DMS53 treated with DMSO at 0.1 percent for 48 hours (cell line): ENCODE measurements around the gene SCARB2.
"Not testable (repeated sequence)": the region's sequence is repeated elsewhere in the genome, so short reads cannot be mapped to it uniquely, and the experiment has no call there.

Source experiments
- DNase-seq: peaks from one replicate; lab custom pipeline; 2025; ENCODE audit not compliant: unreplicated experiment; lab: John Stamatoyannopoulos, UW

The SCARB2 gene, protein sequence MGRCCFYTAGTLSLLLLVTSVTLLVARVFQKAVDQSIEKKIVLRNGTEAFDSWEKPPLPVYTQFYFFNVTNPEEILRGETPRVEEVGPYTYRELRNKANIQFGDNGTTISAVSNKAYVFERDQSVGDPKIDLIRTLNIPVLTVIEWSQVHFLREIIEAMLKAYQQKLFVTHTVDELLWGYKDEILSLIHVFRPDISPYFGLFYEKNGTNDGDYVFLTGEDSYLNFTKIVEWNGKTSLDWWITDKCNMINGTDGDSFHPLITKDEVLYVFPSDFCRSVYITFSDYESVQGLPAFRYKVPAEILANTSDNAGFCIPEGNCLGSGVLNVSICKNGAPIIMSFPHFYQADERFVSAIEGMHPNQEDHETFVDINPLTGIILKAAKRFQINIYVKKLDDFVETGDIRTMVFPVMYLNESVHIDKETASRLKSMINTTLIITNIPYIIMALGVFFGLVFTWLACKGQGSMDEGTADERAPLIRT

DNA sequence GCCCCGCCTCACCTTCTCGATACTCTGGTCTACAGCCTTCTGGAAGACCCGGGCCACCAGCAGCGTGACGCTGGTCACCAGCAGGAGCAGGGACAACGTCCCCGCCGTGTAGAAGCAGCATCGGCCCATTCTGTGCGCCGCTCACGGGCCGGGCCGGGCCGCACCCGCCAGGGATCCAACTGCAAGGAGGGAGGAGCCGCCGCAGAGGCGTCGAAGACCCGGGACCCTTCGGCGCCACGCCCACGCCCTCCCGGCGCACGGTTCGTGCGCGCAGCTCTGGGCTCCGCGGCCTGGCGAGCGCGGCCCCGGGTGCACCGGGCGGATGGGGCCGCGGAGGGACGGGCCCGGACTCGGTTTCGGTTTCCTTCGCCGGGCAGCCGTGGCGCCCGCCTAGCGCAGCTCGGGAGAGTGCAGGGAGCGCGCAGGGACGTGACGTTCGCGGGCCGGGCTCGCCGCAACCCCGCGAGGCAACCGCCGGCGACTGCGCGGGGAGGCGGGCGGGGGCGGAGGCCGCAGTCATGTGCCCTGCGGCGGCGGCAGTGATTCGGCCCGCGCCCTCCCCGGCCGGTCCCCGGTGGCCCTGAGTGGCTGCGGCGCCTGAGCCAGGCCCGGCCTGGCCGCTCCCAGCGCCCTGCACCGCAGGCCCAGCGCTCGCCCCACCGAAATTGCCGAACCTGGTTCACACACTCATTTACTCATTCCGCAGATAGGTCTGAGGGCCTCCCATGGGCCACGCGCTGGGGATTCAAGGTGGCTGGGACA, at the start of gene SCARB2:
SCARB2 (minus strand) TSS at position 410 of the 762 bp plus-strand sequence; CDS start at position 129, 281 bp downstream.
- peak; percentile 72 for DNase-seq

DNA sequence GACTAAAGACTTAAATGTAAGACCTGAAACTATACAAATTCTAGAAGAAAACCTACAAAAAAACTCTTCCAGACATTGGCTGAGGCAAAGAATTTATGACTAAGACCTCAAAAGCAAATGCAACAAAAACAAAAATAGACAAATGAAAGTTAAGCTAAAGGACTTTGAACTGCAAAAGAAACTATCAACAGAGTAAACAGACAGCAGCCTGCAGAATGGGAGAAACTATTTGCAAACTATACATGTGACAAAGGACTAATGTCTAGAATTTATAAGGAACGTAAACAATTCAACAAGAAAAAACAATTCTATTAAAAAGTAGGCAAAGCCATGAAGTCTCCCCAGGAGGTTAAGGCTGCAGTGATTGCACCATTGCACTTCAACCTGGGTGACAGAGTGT, 46.9 kb upstream of the SCARB2 start:
- no peak for DNase-seq

DNA sequence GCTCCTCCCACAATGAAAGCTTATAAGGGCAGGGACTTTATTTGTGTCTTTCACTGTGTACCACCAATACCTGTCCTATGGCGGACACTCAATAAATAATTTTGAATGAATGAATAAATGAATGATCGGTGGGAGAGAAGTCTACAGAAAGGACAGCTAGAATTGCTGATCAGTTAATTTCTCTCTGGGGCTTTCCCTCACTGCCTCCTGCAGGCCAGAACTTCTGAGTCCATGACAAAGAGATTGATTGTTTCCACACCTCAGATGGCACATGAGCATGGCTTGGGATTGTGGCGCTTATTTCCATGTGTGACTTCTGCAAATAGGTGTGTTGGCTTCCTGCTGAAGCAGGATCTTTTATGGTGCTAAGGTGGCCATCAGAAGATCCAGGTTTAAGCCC, 44.2 kb upstream of the SCARB2 start:
- DNase-seq = no peak

DNA sequence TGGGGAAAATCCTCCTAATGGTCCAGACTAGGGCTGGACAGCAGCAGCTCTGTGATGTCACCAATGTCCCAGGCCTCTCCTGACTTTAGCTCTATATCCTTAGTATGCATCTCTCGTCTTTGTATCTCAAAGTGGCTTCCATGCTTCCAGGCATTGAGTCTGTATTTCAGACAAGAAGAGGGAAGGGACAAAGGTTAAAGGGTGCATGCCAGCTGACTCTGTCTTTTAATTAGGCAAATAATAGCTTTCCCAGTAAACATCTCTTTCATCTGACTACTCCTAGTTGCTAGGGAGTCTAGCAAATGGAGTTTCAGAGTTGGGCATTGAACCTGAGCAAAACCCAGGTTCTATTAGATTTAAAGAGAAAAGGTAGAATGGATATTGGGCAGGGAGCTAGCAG, 43.3 kb upstream of the SCARB2 start:
- DNase-seq = no peak

DNA sequence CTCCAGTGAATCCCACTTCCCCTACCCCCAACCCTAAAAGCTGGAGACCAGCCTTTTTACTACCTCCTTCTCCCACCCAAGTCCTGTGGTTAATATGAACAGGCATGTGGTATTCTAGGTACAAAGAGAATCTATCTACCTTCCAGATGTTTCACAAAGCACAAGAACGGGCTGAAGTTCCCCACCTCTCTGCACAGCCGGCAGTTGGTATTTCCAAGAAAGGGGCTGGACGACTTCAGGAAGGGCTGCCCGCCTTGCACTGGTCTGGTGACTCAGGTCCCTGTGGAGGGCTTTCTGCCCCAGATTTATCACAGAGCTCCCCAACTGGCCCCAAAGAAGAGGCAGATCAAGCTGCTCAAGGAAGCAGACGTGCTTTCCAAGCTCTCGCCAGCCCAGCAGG, 42.4 kb upstream of the SCARB2 start:
- no peak for DNase-seq

DNA sequence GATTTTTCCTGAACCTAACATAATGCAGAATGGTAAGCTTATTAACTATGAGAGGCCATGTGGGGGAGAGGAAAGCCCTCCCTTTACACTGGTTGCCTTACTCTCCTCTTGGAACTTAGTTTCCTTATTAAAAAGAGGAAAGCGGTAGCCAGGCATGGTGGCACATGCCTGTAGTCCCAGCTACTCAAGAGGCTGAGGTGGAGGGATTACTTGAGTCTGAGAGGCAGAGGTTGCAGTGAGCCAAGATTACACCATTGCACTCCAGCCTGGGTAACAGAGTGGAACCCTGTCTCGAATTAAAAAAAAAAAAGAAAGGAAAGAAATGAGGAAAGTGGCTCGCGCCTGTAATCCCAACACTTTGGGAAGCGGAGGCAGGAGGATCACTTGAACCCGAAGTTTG, 39.9 kb upstream of the SCARB2 start:
- DNase-seq = no peak

DNA sequence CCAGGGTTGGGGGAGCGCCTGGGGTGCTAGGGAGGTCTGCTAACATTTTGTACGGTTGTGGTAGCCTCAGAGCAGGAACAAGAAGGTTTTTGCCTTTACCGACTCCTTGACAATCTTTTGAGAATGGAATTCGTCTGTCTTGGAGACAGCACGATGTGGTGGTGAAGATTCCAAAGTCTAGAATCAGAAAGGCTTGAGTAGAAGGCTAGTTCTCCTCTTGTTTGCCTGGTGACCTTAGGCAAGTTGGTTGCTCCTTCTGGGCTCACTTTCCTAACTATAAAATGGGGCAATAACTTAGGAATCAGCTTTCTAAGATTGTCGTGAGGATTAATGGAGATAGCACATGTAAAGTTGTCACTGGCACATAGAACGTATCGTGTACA, 38.6 kb upstream of the SCARB2 start:
- no peak for DNase-seq

DNA sequence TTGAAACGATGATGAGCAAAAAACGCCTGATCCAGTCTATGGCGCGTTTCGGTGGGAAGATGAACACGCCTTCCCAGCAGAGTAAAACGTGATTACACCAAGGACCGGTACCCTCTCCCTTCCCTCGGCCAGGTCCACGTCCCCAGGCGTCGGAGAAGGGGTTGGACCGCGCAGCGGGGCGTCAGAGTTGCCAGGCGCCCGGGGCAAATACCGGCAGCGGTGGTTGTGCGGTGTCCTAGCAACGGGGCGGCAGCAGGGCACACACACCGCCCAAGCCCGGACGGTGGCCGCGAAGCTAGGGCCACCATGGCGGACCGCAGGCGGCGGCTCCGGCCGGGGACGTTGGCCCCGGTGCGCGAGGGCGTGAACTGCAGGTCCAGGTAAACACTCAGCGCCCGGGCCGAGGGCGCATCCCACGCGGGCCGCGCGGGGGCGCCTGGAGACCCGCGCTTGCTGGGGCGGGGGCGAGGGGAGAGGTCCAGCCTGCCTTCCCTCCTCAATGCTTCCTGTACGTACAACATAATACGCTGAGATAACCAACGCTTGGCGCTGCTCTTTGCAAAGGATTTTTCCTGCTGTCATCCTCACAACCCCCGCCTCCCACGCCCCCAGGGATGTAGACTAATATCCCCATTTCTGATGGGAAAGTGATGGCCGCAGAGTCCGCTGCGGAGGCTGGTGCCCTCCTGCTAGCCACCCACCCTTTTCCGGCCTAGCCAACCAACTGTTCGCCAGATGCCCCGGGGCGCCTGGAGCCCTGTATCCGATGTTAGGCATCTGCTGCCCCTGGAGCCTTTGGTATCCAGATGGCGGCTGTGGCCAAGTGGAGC, 38.0 kb upstream of the SCARB2 start, which contains the start of gene FAM47E:
FAM47E (plus strand) TSS at position 281 of the 830 bp plus-strand sequence; CDS start at position 307, 26 bp downstream.
- DNase-seq = peak; percentile 63

DNA sequence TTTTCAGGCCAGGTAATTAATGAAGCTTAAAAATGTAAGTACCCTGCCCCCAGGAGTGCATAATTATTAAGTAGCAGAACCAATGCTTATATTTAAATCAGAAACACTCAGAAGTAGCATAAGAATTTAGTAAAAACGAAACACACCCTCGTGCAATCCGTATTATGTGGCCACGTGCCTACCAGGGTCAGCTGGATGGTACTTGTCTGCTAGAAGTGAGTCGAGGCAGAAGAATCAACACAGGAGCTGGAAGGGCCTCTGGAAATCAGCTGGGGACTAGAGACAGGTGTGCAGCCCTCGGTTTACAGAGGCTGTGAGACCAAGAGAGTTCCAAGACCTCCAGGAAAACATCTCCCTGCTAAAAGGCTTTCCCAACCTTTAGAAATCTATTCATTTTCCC, 37.3 kb upstream of the SCARB2 start:
- DNase-seq = peak; percentile 33

DNA sequence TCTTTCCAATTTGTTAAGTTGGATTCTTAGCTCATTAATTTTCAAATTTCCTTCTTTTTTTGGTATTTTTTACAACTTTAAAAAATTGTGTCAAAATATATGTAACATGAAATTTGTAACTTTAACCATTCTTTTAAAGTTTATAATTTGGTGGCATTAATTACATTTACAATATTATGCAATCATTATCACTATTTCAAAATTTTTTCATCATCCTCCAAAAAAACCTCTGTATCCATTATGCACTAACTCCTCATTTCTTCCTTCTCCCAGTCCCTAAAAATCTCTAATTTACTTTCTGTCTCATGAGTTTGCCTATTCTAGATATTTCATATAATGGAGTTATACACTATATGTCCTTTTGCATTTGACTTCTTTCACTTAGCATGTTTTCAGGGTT, 33.2 kb upstream of the SCARB2 start:
- no peak for DNase-seq

DNA sequence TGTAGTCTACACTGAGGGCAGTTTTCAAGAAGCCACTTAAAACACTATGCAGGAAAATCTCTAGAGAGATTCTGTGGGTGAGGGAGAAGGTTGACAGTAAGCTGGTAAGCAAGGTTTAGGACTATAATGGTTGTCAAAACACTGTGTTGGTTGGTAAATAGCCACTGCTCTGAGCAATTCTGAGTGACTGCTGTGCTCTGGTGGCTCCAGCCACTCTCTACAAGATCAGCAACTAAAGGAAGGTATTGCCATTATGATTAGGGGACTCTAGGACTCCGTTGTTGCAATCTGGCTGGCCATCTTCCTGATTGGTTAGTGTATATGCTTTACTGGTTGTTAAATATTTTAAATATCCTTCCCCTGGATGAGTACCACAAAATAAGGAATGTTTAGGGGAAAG, 32.4 kb upstream of the SCARB2 start:
- no peak for DNase-seq

DNA sequence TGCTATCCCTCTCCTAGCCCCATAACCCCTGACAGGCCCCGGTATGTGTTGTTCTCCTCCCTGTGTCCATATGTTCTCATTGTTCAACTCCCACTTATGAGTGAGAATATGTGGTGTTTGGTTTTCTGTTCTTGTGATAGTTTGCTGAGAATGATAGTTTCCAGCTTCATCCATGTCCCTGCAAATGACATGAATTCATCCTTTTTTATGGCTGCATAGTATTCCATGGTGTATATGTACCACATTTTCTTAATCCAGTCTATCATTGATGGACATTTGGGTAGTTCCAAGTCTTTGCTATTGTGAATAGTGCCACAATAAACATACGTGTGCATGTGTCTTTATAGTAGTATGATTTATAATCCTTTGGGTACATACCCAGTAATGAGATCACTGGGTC, 30.3 kb upstream of the SCARB2 start:
- not testable (repeated sequence) for DNase-seq

DNA sequence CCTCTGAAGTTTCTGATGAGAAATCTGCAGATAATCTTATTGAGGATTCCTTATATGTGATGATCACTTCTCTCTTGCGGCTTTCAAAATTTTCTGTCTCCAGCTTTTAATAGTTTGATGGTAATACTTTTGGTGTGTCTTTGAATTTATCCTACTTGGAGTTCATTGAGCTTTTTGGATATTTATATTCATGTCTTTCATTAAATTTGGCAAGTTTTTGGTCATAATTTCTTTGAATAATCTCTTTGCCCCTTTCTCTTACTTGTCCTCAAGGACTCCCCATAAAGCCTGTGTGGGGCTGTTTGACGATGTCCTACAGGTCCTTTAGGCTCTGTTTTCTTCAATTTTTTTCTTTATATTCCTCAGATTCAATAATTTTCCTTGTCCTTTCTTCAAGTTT, 26.6 kb upstream of the SCARB2 start:
- DNase-seq = no peak

DNA sequence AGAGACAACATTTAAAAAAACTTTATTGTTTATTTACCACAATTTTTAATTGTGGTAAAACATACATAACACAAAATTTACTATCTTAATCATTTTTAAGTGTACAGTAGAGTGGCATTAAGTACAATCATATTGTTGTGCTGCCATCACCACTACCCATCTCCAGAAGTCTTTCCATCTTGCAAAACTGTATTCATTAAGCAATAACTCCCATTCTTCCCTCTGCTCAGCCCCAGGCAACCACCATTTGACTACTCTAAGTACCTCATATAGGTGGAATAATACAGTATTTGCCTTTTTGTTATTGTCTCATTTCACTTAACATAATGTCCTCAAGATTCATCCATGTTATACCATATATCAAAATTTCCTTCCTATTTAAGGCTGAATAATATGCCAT, 25.1 kb upstream of the SCARB2 start:
- DNase-seq = no peak

DNA sequence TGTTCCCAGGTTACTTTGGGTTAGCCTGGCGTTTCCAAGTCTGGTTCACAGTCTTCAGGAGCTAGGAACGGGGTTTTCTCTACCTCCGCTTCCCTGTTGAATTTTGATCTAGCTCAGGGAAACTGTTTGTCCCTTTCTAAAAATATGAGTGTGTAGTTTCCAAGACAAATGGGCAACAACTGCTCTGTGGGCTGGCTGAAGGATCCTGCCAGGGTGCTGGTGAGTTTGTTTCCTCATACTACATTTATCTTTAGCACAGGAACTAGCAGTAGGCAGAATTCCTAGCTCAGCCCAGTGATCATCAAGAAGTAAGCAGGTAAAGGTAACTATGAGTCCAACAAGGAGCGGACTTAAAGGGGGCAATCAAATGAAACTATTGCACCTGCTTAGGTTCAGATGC, 24.6 kb upstream of the SCARB2 start:
- no peak for DNase-seq

DNA sequence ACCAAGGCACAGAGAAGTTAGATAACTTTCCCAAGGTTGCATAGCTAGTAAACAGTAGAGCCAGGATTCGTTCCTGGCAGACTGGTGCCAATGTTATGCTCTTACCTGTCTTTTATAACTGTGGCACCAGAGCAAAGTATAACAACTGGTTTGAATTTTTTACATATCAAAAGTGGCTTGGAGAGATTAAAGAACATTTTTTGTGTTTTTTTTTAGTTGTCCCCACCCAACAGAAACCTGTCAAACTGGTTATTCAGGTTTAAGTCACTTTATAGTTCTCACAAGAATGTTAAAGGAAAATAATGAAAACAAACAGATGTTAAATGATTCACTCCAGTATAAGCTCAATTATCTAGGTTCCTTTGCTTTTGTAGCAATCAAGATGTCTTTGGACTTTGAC, 22.3 kb upstream of the SCARB2 start:
- DNase-seq = peak; percentile 61

DNA sequence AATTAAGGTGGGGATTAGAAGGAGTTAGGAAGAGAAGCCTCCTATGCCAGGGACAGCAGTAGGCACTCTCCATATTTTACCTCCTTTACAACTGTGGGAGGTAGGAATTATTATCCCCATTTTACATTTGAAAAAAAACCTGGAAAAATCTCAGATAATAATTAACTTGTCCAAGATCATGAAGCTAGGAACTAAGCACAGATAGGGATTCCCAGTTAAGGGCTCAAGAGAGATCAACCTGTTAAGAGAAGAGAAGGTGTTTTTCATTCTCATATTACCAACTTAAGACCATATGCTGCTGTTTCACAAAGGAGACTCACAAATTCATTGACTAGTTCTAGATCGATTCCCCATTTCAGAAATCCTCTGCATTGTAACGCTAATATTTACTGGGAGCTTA, 21.8 kb upstream of the SCARB2 start:
- DNase-seq = no peak

DNA sequence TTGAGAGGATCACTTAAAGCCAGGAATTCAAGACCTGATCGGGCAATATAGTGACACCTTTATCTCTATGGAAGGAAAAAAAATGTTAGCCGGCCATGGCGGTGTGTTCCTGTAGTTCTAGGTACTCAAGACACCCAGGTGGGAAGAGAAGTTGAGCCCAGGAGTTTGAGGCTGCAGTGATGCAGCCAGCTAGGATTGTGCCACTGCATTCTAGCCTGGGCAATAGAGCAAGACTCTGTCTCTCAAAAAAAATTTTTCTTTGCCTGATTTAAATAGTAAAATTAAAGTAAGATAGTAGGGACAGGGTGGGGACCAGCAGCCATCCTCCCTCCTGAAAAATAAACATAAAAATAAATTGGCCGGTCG, 21.0 kb upstream of the SCARB2 start:
- DNase-seq = no peak

DNA sequence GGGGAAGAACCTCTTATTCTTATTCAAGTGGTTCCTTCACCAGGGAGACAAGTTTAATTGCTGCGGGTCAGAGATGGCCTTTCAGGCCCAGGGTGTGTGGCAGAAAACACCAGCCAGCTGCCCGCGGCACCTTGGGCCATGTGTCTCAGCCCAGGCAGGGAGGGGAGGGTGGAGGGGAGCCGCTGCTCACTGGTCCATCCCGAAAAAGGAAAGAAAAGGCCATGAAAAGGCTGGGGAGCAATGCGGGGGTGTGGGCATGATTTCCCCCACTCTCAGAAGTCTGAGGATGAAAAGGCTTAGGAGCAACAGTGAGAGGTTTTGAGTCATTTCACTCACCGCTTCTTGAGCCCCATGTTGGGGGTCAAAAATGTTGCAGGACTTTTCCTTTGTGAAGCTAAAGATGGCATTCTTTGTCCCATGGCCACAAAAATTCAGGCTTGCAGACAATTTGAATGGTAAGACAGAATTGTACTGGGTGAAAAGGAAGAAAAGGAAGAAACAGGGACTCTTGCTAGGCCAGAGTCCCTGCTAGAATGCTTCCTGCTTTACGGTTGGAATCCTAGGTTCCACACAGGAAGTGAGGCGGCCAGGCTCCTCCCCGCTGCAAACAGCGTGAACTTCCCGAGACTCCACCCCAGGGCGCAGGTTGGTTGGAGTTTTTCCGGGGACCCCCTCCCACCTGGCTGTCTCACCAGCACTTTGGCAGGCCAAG, 20.5 kb upstream of the SCARB2 start:
- DNase-seq = peak; percentile 67

DNA sequence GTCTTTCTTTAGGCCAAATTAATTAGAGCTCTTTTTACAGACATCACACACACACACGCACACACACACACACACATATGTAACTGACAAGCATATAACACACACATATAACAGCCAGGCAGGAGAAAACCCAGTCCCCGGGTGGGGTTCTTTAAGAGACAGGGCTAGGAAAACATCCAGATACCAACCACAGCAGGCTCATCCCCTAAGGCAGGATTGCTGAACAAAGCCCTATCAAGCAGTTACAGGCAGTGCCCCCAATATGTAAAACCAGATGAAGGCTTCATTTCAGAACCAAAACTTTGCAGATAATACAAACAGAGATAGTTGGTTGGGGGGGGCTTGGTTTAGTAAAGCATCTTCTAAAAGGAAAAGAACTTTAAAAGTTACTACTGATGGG, 19.9 kb upstream of the SCARB2 start:
- DNase-seq = no peak

DNA sequence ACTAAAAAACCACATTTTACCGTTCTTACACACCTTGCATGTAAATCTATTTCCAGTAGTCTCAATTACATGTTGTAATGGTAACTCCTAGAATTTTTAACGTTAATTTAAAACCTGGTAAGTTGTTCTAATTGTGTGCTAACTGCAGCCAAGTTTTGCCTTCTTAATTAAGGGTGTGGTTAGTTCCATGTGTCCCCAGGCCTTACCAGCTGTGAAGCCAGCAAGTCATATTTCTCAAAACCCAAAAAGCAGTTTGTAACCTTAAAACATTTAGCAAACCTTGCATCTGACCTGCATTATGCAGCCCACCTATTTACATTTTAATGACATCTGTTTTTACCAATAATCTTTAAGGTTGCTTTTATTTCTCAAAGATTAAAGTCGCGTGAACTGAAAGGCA, 19.5 kb upstream of the SCARB2 start:
- DNase-seq = no peak
